MG63 (cell line): Measurements from ENCODE around the gene CCND2. TPM values are rescaled to one million over a fixed set of nuclear protein-coding genes. Genes with fewer than 3 reads are reported as not detected.

Experiments
- DNase-seq: peaks from one replicate; pipeline ENCODE4 v3.0.0-alpha.2; 2020
- H3K27me3 ChIP-seq: fragments of 250-450 bp; sonication (Bioruptor Pico); 2 replicates; pipeline ENCODE4 v1.5.1; 2020; ENCODE audit warnings: mild to moderate bottlenecking, moderate library complexity
- H3K36me3 ChIP-seq: fragments of 250-450 bp; sonication (Bioruptor Pico); 2 replicates; pipeline ENCODE4 v1.5.1; 2020; ENCODE audit warnings: mild to moderate bottlenecking, moderate library complexity
- H3K4me3 ChIP-seq: fragments of 250-450 bp; sonication (Bioruptor Pico); 2 replicates; pipeline ENCODE4 v1.5.1; 2020; ENCODE audit warnings: mild to moderate bottlenecking, moderate library complexity
- H3K9me3 ChIP-seq: fragments of 250-450 bp; sonication (Bioruptor Pico); 2 replicates; pipeline ENCODE4 v1.5.1; 2020; ENCODE audit warnings: mild to moderate bottlenecking, moderate library complexity
- total RNA-seq: library from RNA; depleted of rRNA; stranded (reverse); fragments of >200 nt; shearing (Covaris generic); gene quantifications from 2 replicates; pipeline ENCODE4 v1.2.3, GENCODE V29; 2014; ENCODE audit warnings: low replicate concordance

Gene CCND2
- total RNA-seq, 1 experiment from 2014 or later: not detected

DNA sequence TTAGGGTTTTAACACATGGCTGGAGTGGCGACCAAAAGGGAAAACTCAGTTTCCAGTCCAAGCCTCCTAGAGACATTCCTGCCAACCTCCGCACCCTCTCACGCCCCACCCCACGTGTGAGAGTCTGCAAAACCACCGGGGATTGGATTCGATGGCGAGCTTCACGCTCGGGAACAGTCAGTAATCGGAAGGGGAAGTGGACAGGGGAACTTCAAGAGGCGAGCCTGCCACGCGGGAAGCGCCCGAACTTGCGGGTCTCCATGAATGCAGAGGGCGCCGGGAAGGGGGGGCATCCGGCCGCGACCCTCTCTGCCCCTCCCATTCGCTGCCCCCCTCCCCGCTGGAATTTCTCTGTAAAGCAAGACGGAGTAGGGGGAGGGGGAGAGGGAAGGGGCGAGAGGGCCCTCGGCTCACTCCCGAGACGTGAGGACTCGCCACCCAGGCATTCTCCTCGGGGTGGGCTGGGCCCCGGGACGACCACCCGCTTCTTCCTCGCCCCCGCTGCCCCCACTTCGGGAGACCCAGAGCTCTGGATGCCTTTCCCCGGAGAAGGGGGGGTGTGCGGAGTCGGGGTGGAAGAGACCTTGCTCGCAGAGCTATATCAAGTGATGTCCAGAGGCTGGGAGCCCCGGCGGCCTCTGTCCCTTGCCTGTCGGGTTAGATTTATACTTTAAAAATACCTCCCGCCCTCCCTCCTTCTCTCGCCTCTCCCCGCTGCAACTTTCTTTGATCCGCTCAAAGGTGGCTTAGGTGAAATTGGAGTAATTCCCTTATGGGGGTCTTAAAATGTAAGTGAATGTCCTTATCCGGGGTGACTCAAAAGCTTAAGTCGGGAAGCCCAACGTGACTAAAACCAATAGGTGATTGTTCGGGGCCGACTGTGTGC is 2.5 kb upstream of the CCND2 start:
- no peak for DNase-seq
- Histone ChIP-seq H3K36me3 (no peaks in the 10 kb centered on the region), H3K9me3 (no peaks in the 10 kb centered on the region), H3K4me3 (peak overlapping the region; percentile 16; the same call in 1 of the 2 replicates), H3K27me3 (peaks cover 94% of the 10 kb centered on the region)

DNA sequence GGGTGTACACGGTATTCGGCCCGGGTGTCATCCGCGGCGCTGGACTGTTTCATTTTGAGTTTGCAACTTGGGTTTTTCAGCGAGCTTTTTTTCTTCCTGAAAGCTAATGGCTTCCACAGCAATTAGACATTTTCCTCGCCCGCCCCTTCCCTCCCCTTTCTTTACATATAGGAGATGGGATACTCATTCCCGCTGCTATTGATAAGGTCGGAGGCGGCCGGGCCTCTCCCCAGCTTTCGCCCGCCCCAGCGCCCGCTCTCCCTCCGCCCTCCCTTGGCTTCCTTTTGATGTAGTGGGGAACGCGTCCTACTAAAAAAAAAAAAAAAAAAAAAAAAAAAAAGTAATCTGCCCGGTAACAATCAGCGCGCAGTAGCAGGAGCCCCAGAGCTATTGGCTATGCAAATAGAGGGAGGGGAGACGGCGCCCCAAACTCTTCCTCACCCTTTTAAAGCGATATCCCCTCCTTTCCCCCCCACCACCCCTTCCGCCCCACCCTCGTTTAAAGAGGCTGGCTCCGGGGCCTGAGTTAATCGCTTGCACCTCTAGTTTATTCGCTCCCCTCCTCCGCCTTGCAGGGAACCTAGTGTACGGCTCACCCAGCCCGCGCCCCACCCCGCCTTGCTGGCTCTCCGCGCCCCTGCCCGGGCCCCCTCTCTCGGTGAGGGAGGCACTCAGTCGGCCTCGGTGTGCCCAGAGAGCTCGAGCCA is 1.7 kb upstream of the CCND2 start:
- Histone ChIP-seq H3K27me3 (peaks cover 94% of the 10 kb centered on the region), H3K4me3 (peak overlapping the region; percentile 16), H3K9me3 (no peaks in the 10 kb centered on the region), H3K36me3 (no peaks in the 10 kb centered on the region)
- DNase-seq: peak; percentile 21

DNA sequence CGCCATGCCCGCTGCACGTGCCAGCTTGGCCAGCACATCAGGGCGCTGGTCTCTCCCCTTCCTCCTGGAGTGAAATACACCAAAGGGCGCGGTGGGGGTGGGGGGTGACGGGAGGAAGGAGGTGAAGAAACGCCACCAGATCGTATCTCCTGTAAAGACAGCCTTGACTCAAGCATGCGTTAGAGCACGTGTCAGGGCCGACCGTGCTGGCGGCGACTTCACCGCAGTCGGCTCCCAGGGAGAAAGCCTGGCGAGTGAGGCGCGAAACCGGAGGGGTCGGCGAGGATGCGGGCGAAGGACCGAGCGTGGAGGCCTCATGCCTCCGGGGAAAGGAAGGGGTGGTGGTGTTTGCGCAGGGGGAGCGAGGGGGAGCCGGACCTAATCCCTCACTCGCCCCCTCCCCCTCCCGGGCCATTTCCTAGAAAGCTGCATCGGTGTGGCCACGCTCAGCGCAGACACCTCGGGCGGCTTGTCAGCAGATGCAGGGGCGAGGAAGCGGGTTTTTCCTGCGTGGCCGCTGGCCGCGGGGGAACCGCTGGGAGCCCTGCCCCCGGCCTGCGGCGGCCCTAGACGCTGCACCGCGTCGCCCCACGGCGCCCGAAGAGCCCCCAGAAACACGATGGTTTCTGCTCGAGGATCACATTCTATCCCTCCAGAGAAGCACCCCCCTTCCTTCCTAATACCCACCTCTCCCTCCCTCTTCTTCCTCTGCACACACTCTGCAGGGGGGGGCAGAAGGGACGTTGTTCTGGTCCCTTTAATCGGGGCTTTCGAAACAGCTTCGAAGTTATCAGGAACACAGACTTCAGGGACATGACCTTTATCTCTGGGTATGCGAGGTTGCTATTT is 914 bp upstream of the CCND2 start:
- no peak for DNase-seq
- H3K27me3 ChIP-seq: peaks cover 86% of the 10 kb centered on the region
- peak overlapping the region; percentile 10; the same call in 1 of the 2 replicates for H3K4me3 ChIP-seq

DNA sequence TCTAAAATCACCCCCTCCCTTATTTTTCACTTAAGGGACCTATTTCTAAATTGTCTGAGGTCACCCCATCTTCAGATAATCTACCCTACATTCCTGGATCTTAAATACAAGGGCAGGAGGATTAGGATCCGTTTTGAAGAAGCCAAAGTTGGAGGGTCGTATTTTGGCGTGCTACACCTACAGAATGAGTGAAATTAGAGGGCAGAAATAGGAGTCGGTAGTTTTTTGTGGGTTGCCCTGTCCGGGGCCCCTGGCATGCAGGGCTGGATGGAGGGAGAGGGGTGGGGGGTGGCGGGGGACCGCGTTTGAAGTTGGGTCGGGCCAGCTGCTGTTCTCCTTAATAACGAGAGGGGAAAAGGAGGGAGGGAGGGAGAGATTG is 300 bp upstream of the CCND2 start:
- H3K27me3 ChIP-seq: peaks cover 80% of the 10 kb centered on the region
- no peaks in the 10 kb centered on the region for H3K36me3 ChIP-seq
- H3K4me3 ChIP-seq: no peak overlapping the region
- no peaks in the 10 kb centered on the region for H3K9me3 ChIP-seq
- DNase-seq: no peak

More for the DNA sequence above, 914 bp upstream of the CCND2 start:
- Histone ChIP-seq H3K9me3 (no peaks in the 10 kb centered on the region), H3K36me3 (no peaks in the 10 kb centered on the region)

DNA sequence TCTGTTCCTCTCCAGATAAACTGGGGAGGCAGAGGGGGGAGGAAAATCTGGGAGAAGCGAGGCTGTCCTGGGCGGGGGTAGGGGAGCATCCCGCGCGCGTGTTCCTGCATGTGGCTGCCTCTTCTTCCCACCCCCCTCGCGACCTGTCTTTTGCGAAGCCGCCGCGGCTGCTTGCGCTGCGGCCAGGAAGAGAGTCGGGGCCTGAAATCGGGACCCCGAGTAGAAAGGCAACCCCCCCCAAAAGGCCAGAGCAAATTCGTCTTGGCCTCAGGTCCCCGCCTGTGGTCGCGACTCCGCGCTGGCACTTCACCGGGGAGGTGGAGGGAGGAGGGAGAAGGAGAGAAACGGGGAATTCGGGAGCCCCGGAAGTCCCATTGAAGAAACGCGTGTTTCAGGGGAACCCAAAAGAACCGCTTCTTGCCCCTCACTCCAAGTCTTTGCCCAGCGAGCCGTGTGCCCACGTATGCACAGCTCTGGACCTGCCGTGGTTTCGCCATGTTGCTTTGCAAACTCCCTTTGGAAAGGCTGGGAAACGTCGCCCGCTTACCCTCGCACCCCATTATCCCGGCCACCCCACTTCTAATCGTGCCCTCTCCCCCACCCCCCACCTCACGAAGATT is 944 bp downstream of the CCND2 start:
- H3K4me3 ChIP-seq: no peak overlapping the region
- DNase-seq: no peak
- H3K27me3 ChIP-seq: peaks cover 70% of the 10 kb centered on the region
- no peaks in the 10 kb centered on the region for H3K9me3 ChIP-seq
- no peaks in the 10 kb centered on the region for H3K36me3 ChIP-seq

DNA sequence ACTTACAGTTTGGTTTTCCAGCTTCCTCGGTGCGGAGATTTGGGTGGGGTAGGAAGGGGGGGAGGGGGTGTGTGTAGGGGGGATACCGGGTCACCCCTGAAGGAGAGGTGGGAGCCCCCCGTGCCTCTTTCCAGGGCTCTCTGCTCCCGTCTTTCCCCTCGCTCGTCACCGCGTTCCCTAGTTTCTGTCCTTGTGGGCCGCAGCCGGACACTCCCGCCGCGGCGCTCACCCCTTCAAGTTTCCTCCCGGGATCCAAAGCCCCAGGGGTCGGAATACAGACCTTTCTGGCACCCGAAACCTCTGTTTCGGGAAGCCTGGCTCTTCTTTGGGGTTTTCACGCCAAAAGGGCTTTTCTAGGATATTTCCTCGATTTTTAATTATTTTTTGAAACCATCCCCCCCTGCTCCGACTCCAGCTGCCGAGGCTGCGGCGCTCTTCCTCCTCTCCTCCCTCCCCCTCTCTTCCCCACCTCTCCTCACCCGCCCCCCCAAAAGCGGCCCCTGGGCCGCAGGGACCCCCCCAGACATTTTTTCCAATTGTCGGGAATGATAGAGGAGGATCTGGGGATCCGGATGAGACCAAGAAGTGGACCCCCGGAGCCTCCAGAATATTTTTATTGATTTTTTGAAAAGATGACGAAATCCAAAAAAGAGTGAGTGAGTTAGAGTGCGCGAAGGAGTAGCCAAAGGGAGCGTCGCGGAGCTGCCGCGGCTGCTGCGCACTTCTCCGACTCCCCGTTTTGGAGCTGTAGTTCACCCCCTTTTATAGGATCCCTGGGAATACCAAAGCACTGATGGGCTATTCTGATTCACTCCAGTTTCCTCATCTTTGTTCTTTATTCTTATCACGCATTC is 1.7 kb downstream of the CCND2 start:
- Histone ChIP-seq H3K27me3 (peaks cover 62% of the 10 kb centered on the region), H3K4me3 (no peak overlapping the region), H3K36me3 (no peaks in the 10 kb centered on the region), H3K9me3 (no peaks in the 10 kb centered on the region)
- no peak for DNase-seq

DNA sequence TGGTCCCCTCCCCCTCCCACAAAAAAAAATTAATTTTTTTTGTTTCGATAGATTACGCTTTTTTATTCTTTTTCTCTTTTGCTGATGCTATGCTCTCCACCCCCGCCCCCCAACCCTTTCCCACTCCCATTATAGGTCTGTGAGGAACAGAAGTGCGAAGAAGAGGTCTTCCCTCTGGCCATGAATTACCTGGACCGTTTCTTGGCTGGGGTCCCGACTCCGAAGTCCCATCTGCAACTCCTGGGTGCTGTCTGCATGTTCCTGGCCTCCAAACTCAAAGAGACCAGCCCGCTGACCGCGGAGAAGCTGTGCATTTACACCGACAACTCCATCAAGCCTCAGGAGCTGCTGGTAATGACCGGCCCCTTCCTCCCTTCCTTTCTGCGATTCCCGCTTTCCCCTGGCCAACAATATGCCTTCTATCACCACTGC is 2.3 kb downstream of the CCND2 start:
- Histone ChIP-seq H3K9me3 (no peaks in the 10 kb centered on the region), H3K4me3 (no peak overlapping the region), H3K36me3 (no peaks in the 10 kb centered on the region), H3K27me3 (peaks cover 57% of the 10 kb centered on the region)
- DNase-seq: no peak

DNA sequence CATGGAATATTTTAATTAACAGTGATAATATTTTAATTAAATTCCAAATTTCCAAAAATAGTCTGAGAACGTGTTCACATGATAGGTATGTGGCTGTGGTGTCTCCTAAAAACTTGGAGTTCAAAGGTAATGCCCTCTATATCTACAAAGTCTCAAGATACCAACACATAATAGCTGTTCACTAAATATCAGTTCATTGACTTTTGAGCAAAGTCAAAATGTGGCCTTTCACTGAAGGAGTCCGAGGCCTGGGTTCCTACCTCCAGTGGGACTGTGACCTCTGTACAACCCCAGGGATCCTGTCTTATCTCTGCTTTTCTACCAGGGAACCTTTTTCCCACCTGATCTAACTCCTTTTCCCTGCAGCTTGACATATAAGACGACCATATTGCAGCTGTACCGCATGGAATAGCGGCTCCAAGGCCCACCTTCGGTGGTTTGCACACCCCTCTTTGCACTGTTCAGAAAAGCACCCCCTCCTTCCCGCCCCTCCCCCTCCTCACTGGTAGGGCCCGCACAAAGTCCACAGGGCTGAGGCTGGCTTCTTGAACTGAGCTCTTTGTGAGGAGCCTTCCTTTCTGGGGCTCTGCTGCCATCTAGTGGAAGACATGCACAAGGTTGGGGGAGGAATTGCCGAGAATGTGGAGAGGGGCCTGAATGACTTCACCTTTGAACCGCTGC is 3.1 kb downstream of the CCND2 start:
- Histone ChIP-seq H3K9me3 (no peaks in the 10 kb centered on the region), H3K27me3 (peaks cover 50% of the 10 kb centered on the region), H3K4me3 (no peak overlapping the region), H3K36me3 (no peaks in the 10 kb centered on the region)
- peak; percentile 73 for DNase-seq

DNA sequence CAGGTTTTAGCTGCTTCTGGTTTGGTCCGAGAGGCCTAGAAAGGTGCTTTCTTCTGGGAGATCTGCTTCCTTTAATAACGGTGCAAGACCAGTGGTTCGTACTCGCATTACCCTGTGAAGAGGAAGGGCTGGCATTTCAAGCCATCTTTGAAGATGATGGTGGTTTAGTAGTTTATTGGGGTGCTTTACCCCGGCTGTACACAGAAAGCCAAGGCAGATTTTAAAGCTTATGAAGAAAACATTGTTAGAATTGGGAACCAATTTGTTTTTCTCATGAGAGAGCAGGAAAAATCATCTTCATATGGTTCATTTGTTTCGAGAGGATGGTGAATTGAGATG is 3.6 kb downstream of the CCND2 start:
- H3K36me3 ChIP-seq: no peaks in the 10 kb centered on the region
- no peak for DNase-seq
- H3K27me3 ChIP-seq: peaks cover 47% of the 10 kb centered on the region
- H3K4me3 ChIP-seq: no peak overlapping the region
- H3K9me3 ChIP-seq: no peaks in the 10 kb centered on the region

DNA sequence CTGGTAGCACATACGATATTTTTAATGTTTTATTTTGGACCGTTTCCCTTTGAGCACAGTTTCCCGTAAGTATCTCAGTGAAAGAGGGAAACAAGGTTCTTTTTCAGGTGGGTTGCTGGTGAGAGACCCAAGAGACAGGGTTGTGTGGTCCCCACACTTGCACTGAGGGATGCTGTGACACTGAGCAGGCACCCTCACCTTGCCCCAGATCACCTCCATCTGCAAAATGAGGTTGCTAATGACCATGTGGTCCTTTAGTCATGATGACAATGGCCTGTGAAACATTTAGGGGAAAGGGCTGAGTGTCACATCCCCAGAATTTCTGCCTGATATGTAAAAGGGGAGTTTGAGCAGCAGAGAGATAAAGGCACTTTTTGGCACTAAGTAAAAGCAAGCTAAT is 4.3 kb downstream of the CCND2 start:
- DNase-seq: no peak
- no peak overlapping the region for H3K4me3 ChIP-seq
- H3K9me3 ChIP-seq: no peaks in the 10 kb centered on the region
- peaks cover 40% of the 10 kb centered on the region for H3K27me3 ChIP-seq
- H3K36me3 ChIP-seq: no peaks in the 10 kb centered on the region

DNA sequence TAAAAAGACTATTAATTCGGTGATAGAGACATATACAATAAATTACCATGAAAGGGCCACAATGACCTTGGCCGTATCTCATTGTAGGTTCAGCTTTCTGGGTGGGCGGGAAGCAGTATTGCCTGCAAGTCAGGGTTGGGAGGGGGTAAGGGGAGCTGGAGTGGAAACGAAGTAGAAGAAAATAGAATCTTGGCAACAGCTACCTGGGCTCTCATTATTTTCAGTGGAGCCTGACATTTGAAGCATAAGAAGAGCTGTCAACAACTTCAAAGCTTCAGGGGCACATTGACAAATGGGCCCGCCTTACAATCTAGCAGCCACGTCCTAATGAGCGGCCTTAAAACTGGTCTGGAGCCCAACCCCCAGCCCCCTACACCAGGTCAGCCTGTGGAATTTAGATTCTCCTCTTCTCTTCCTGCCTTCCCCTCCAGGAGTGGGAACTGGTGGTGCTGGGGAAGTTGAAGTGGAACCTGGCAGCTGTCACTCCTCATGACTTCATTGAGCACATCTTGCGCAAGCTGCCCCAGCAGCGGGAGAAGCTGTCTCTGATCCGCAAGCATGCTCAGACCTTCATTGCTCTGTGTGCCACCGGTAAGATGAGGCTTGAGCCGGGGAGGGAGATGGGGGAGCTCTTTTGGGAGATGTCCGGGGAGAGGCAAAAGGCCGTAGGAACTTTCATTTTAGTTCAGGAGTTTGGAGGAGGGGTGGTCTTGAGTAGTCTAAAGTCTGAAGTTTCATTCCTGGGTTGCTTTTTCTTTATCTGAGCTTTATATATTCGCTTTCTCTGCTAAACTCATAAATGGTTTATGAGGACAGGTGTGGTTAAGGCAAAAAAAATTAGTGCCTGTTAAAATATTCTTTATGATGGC is 5.0 kb downstream of the CCND2 start:
- Histone ChIP-seq H3K36me3 (no peaks in the 10 kb centered on the region), H3K9me3 (no peaks in the 10 kb centered on the region), H3K27me3 (peaks cover 33% of the 10 kb centered on the region), H3K4me3 (no peak overlapping the region)
- no peak for DNase-seq

DNA sequence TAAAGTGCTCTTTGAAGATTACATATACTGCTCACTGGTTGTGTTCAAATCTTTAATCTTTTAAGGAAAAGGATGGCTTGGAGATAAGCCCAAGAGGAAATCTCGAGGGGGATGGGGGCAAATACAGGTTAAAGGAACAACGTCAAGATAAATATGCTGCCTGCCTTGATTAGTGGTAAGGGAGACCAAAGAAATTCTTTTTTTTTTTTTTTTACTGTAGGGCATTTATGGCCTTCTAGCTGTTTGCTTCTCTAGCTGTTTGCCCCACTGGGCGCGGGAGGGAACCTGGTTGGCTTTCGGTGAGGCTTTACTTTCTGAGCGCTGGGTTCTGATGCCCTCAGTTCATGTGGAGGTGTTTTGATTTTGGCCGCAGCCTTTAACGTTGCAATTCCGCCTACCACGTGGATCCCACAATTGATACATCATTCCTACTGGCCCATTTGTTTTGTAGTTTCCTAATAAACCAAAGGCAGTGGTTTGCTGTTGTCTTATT is 5.7 kb downstream of the CCND2 start:
- H3K27me3 ChIP-seq: peaks cover 26% of the 10 kb centered on the region
- no peak overlapping the region for H3K4me3 ChIP-seq
- no peaks in the 10 kb centered on the region for H3K9me3 ChIP-seq
- no peaks in the 10 kb centered on the region for H3K36me3 ChIP-seq
- DNase-seq: no peak

DNA sequence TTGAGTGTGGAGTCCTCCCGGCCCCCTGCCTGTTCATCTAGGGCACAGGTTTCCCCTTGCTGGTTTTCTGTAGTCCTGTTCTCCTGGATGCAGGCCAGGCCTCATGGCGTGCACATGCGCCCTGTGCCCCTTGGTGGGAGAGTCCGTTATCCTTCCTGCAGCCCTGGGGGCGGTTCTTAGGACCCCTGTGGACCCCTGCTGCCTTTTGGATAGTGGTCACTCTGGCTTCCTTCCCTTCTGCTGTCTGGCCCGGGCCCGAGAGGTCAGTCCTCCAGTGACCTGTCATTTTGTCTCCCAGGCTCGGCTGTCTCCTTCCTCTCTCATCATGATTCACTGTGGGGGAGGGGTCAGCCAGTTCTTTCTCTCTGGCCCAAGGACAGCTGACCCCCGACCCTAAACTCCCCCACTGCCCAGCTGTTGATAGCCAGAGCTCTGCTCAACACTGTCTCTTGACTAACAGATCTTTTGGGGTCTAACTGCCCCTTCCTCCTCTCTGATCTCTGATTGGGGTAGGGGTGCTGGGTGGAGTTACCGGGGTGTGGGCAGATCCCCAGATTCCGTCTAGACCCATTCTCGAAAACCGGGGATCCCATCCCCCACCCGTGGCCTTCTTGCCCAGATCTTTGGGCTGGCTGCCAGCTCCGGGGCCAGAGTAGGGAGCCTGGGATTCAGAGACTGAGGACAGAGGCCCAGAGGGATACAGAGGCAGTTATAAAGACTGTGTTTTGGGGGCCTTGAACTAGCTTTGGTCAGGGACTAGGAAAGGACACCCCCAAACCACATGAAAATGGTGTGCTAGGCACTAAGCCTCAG is 7.0 kb downstream of the CCND2 start:
- Histone ChIP-seq H3K9me3 (no peaks in the 10 kb centered on the region), H3K36me3 (no peaks in the 10 kb centered on the region), H3K27me3 (peaks cover 13% of the 10 kb centered on the region)

DNA sequence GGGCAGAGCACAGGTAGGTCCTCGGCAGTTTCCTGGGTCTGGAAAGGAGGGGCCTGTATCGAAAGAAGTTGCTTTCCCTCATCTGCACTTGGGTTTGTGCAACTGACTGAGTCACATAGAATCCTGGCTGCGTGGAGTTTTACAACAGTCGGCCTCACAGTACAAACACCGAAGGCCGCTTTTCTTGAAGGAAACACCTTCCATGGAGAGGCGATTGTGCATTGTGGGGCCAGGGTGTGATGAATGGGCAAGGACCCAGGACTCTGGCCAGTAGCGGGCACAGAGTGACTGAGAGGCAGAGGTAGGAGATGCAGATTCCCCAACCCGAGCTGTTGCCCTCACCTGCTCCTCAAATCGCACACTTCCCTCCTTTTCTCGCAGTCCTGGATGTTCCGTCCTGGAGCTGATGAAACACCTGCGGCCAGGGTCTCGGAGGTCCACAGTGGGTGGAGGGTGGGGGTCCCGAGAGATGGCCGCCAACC is 7.7 kb downstream of the CCND2 start:
- peaks cover 6% of the 10 kb centered on the region for H3K27me3 ChIP-seq
- H3K4me3 ChIP-seq: no peak overlapping the region
- no peaks in the 10 kb centered on the region for H3K9me3 ChIP-seq
- DNase-seq: no peak
- no peaks in the 10 kb centered on the region for H3K36me3 ChIP-seq

More for the DNA sequence above, 7.0 kb downstream of the CCND2 start:
- DNase-seq: no peak
- H3K4me3 ChIP-seq: no peak overlapping the region
